Liver (tissue), 3 donors: ENCODE data around the gene DCX.

Experiments used
- ATF3 ChIP-seq: IDR thresholded peaks from 2 replicates; pipeline ENCODE4 v1.6.1; 2016; ENCODE audit warnings: antibody characterized with exemption
- CTCF ChIP-seq: fragments of 150-350 bp; IDR thresholded peaks from 2 replicates; pipeline ENCODE4 v1.5.1; 2017; ENCODE audit warnings: improper control_type of control experiment, low read depth, low read length; ENCODE audit not compliant: missing input control
- GABPA ChIP-seq, 2 donors: IDR thresholded peaks in 1 of 2; conservative IDR thresholded peaks in 1 of 2; 2 replicates each; pipeline ENCODE4 v1.6.1; 2016; ENCODE audit warnings: antibody characterized with exemption in 2 of 2, mild to moderate bottlenecking in 1 of 2, moderate library complexity in 1 of 2
- TAF1 ChIP-seq: conservative IDR thresholded peaks from 2 replicates; pipeline ENCODE4 v1.6.1; 2016; ENCODE audit warnings: antibody characterized with exemption, mild to moderate bottlenecking
- YY1 ChIP-seq: IDR thresholded peaks from 2 replicates; pipeline ENCODE4 v1.6.1; 2016; ENCODE audit warnings: antibody characterized with exemption, mild to moderate bottlenecking
- ZBTB33 ChIP-seq: IDR thresholded peaks from 2 replicates; pipeline ENCODE4 v1.6.1; 2016; ENCODE audit warnings: antibody characterized with exemption
- donor health status: healthy.
- donor health status: healthy.

GRCh38 chrX:111376486-111376885 is 35.5 kb downstream of the DCX start:
- TF ChIP-seq YY1 (no peak), CTCF (no peak), TAF1 (no peak), ATF3 (no peak), GABPA (IDR thresholded peaks at IDR 0.05 in 1 of 2, conservative IDR thresholded peaks at IDR 0.05 in 1 of 2) (no peak), ZBTB33 (no peak)
